K562 (cell line): ENCODE data around the gene SART3. TPM values are rescaled to one million over a fixed set of nuclear protein-coding genes. Genes with fewer than 3 reads are reported as not detected.

ENCODE experiments used
- ATAC-seq: fragments of 200-7000 bp; cut with Tn5 transposase; 3 replicates; pipeline ENCODE4 v1.9.1; 2020; ENCODE audit warnings: moderate library complexity
- BruUV-seq: library from RNA; stranded (reverse); fragments of 400-500 nt; replicated peaks from 2 replicates; lab custom pipeline; 2021; lab: Mats Ljungman, UMichigan
- CTCF ChIA-PET: fragments of 300-600 bp; formaldehyde crosslinking; extraction: SDS; loops from one replicate; lab custom pipeline; 2021; ENCODE audit warnings: low intra/inter-chr PET ratio; lab: Yijun Ruan, JAX
- POLR2A ChIA-PET: fragments of 300-600, 350-650 bp; sonication (Branson Sonifier 250); formaldehyde crosslinking; extraction: SDS; loops from one replicate; lab custom pipeline; 2021; ENCODE audit warnings: antibody characterized with exemption, inconsistent platforms; lab: Yijun Ruan, JAX
- DNase-seq, 4 experiments: peaks; one replicate each; pipeline versions ENCODE4 v3.0.0 to v3.0.0-alpha.2; 2011 to 2018; ENCODE audit warnings: low spot score in 3 of 4, mixed read lengths in 3 of 4; ENCODE audit errors: extremely low read depth in 1 of 4
- FAIRE-seq: peaks from 2 replicates; lab custom pipeline; 2011; peaks lifted over from hg19 to GRCh38; lab: Jason Lieb, UNC
- H2AFZ ChIP-seq: 2 replicates; pipeline ENCODE4 v1.6.0; 2011; ENCODE audit warnings: low read depth, low read length, control low read depth, inconsistent platforms
- H3K27ac ChIP-seq: fragments of 200-600 bp; 3 replicates; pipeline ENCODE4 v1.8.0; 2011; ENCODE audit warnings: low read depth, mild to moderate bottlenecking, control low read depth, inconsistent platforms, low read length, moderate library complexity, mixed read lengths; ENCODE audit errors: extremely low read depth
- H3K27me3 ChIP-seq, 2 experiments: fragments of 300-600 bp in 1 of 2; 2 replicates in 1 of 2; 3 replicates in 1 of 2; pipeline versions ENCODE4 v1.6.0 to v1.8.0; 2011; ENCODE audit warnings: inconsistent platforms in 2 of 2, low read length in 2 of 2, mild to moderate bottlenecking in 1 of 2, mixed read lengths in 1 of 2, moderate library complexity in 1 of 2; ENCODE audit not compliant: control insufficient read depth in 2 of 2, insufficient read depth in 2 of 2
- H3K36me3 ChIP-seq: fragments of 300-600 bp; 3 replicates; pipeline ENCODE4 v1.8.0; 2011; ENCODE audit warnings: mild to moderate bottlenecking, low read length, inconsistent platforms; ENCODE audit not compliant: control insufficient read depth, insufficient read depth
- H3K4me1 ChIP-seq, 2 experiments: fragments of 200-600 bp in 1 of 2; replicated peaks in 1 of 2; 2 replicates in 1 of 2; 3 replicates in 1 of 2; pipeline versions ENCODE4 v1.5.1 to v1.8.0; 2011; ENCODE audit warnings: inconsistent platforms in 2 of 2, low read length in 2 of 2, mild to moderate bottlenecking in 1 of 2, mixed read lengths in 1 of 2, moderate library complexity in 1 of 2; ENCODE audit not compliant: control insufficient read depth in 2 of 2, insufficient read depth in 2 of 2
- H3K4me2 ChIP-seq: 2 replicates; pipeline ENCODE4 v1.6.1; 2011; ENCODE audit warnings: low read length, control low read depth, inconsistent platforms, mixed read lengths; ENCODE audit not compliant: insufficient read depth
- H3K4me3 ChIP-seq: fragments of 200-600 bp; sonication (generic), shearing (Covaris generic); 2 replicates; pipeline ENCODE4 v1.5.1; 2016; ENCODE audit warnings: control low read depth, inconsistent platforms
- H3K79me2 ChIP-seq: fragments of 200-600 bp; 3 replicates; pipeline ENCODE4 v1.8.0; 2011; ENCODE audit warnings: low read length, inconsistent platforms; ENCODE audit not compliant: control insufficient read depth, insufficient read depth
- H3K9ac ChIP-seq, 2 experiments: 2 replicates each; pipeline versions ENCODE4 v1.6.0 to v1.6.1; 2011; ENCODE audit warnings: low read depth in 2 of 2, low read length in 2 of 2, control low read depth in 1 of 2, inconsistent platforms in 1 of 2, mild to moderate bottlenecking in 1 of 2, mixed read lengths in 1 of 2; ENCODE audit not compliant: insufficient read depth in 1 of 2
- H3K9me1 ChIP-seq: one replicate; pipeline ENCODE4 v1.6.0; 2011; ENCODE audit warnings: inconsistent platforms, mild to moderate bottlenecking, low read length, moderate library complexity; ENCODE audit not compliant: control insufficient read depth, insufficient read depth
- H3K9me3 ChIP-seq: replicated peaks from 2 replicates; pipeline ENCODE4 v1.5.1; 2011; ENCODE audit warnings: low read depth, low read length, inconsistent platforms; ENCODE audit not compliant: control insufficient read depth, insufficient read depth
- H4K20me1 ChIP-seq: replicated peaks from 2 replicates; pipeline ENCODE4 v1.6.1; 2011; ENCODE audit warnings: low read length, inconsistent platforms, mixed read lengths; ENCODE audit not compliant: control insufficient read depth, insufficient read depth
- ATF1 ChIP-seq, 2 experiments: fragments of 450-650 bp in 1 of 2; IDR thresholded peaks; 2 replicates each; pipeline ENCODE4 v1.6.1; 2016; ENCODE audit warnings: missing compliant biosample characterization in 1 of 2, missing genetic modification characterization in 1 of 2
- CREB3L1 ChIP-seq: fragments of 450-650 bp; IDR thresholded peaks from 2 replicates; pipeline ENCODE4 v1.6.1; 2014; ENCODE audit warnings: low read depth, mild to moderate bottlenecking, moderate library complexity, borderline replicate concordance
- E4F1 ChIP-seq: fragments of 250-450 bp; sonication (Bioruptor Pico); IDR thresholded peaks from 2 replicates; pipeline ENCODE4 v1.5.0; 2021; ENCODE audit warnings: mild to moderate bottlenecking, borderline replicate concordance
- EP400 ChIP-seq: fragments of 450-650 bp; IDR thresholded peaks from 2 replicates; pipeline ENCODE4 v1.6.1; 2017; ENCODE audit warnings: antibody characterized with exemption, mild to moderate bottlenecking, moderate library complexity
- HDAC1 ChIP-seq, 2 experiments: fragments of 450-650 bp; IDR thresholded peaks; 2 replicates each; pipeline ENCODE4 v1.6.1; 2016 to 2017; ENCODE audit warnings: inconsistent platforms in 1 of 2, mild to moderate bottlenecking in 1 of 2, moderate library complexity in 1 of 2
- HEY1 ChIP-seq: fragments of 250-450 bp; sonication (Bioruptor Pico); IDR thresholded peaks from 2 replicates; pipeline ENCODE4 v1.5.0; 2020; ENCODE audit warnings: mild to moderate bottlenecking, moderate library complexity, borderline replicate concordance
- ZNF197 ChIP-seq: fragments of 200-800 bp; sonication (Bioruptor generic); IDR thresholded peaks from 2 replicates; pipeline ENCODE4 v1.6.1; 2016; ENCODE audit warnings: low read depth, missing genetic modification characterization, missing compliant biosample characterization
- ZNF280A ChIP-seq: fragments of 450-650 bp; IDR thresholded peaks from 2 replicates; pipeline ENCODE4 v1.6.1; 2018; ENCODE audit warnings: mild to moderate bottlenecking, low read depth; ENCODE audit not compliant: partially characterized antibody
- ZNF3 ChIP-seq: fragments of 250-450 bp; sonication (Bioruptor Pico); IDR thresholded peaks from 2 replicates; pipeline ENCODE4 v1.5.0; 2021; ENCODE audit warnings: mild to moderate bottlenecking, moderate library complexity
- WGBS: fragments of 100-300 bp; shearing (Covaris generic); methylation state at CpG from one replicate; pipeline ENCODE4 v1.1.6; 2016; ENCODE audit warnings: low coverage, mixed read lengths; ENCODE audit not compliant: insufficient coverage; ENCODE audit errors: missing lambda C conversion rate; 5-methylcytosine and 5-hydroxymethylcytosine counted together
- in situ Hi-C: fragments of 300-500 bp; cut with MboI; formaldehyde crosslinking; loops from 4 replicates; pipeline ENCODE4 v1.15.0; 2018; ENCODE audit warnings: inconsistent platforms, mixed read lengths
- intact Hi-C: fragments of 100-400 bp; cut with micrococcal nuclease; formaldehyde crosslinking; loops from 2 replicates; pipeline ENCODE4 v1.14.2; 2022
- polyA plus RNA-seq, 8 experiments: library from polyadenylated mRNA; depleted of rRNA in 4 of 8; stranded (reverse) in 5 of 8; unstranded in 3 of 8; fragments of >200 nt; fragmentation: Nextera tagmentation in 2 of 8; fragmentation: Illumina TruSeq in 1 of 8; extraction: Ambion mirVana in 2 of 8; extraction: Trizol in 1 of 8; gene quantifications; 2 replicates each; pipeline versions ENCODE4 v1.2.1 to v1.2.3, GENCODE V29; 2011 to 2014; ENCODE audit warnings: inconsistent platforms in 1 of 8, missing spikeins in 1 of 8
- total RNA-seq, 7 experiments: library from RNA; depleted of rRNA in 6 of 7; stranded (reverse); fragments of >200 nt in 6 of 7; fragmentation: Illumina TruSeq in 2 of 7; extraction: Trizol in 2 of 7; gene quantifications; 2 replicates each; pipeline versions ENCODE4 v1.2.1 to v1.2.3, GENCODE V29; 2011 to 2021; ENCODE audit warnings: low replicate concordance in 1 of 7

The SART3 gene
- total and polyA plus RNA-seq, 9 of the 15 experiments (the other 6 are each of a cell fraction or from before 2014, with no cell fraction given): 8.9 to 167 (median 56.7) TPM

GRCh38 chr12:108477055-108477880, 83.7 kb downstream of the SART3 start:
- peak; percentile 92 for FAIRE-seq
- 20% methylated on average over 11 of the region's 11 CpGs for WGBS
- peak; percentile 97 for ATAC-seq
- no peak for TF ChIP-seq ATF1 (CRISPR knock-in tag; IDR thresholded peaks at IDR 0.05)
- peak; percentile 72 for TF ChIP-seq ATF1 (tag; IDR thresholded peaks at IDR 0.05)
- TF ChIP-seq E4F1 (CRISPR knock-in tag): no peak
- peak; percentile 91; the same call in 1 of the 2 replicates for TF ChIP-seq CREB3L1
- no peak for TF ChIP-seq HEY1 (CRISPR knock-in tag)
- TF ChIP-seq ZNF3: peak; percentile 48; the same call in 1 of the 2 replicates
- TF ChIP-seq HDAC1 (IDR thresholded peaks at IDR 0.05): no peak
- TF ChIP-seq EP400: peak; percentile 91
- TF ChIP-seq ZNF280A: no peak
- 0 out of 2 replicates have a peak, but pooled peaks have one; percentile 38 for TF ChIP-seq ZNF197 (CRISPR knock-in tag)

More at GRCh38 chr12:108477055-108477880, 83.7 kb downstream of the SART3 start:
- H2AFZ ChIP-seq: peak overlapping the region; percentile 97
- H3K27me3 ChIP-seq: 0 out of 5 replicates have a peak, but pooled peaks cover 0 to 2% of the 10 kb centered on the region in 2 experiments
- peaks cover 3 to 30% of the 10 kb centered on the region in 2 experiments; a peak in 4 of 5 replicates for H3K4me1 ChIP-seq
- CTCF ChIA-PET: no interaction called here
- peak overlapping the region in 1 of 2 experiments; percentile 25; a peak in 1 of 4 replicates for H3K9ac ChIP-seq
- no peak overlapping the region for H3K4me3 ChIP-seq
- no peaks in the 10 kb centered on the region for H3K79me2 ChIP-seq
- H3K36me3 ChIP-seq: no peaks in the 10 kb centered on the region
- H3K27ac ChIP-seq: peak overlapping the region; percentile 76
- H3K9me3 ChIP-seq: peaks cover 4% of the 10 kb centered on the region; the same call in 1 of the 2 replicates
- POLR2A ChIA-PET: interaction anchor here (0.6 to 0.7 kb wide), 3 partner anchors 16 to 704 kb away, joined by 3 to 4 read pairs (median 3); no protein-coding TSS in a partner anchor
- in situ Hi-C loops: no loop called here
- H3K4me2 ChIP-seq: peak overlapping the region; percentile 65
- peak; percentile 51 to 90 (median 60) for DNase-seq
- no peaks in the 10 kb centered on the region for H4K20me1 ChIP-seq
- intact Hi-C loops: no loop called here
- TSS peak; percentile 81 for BruUV-seq
- H3K9me1 ChIP-seq: no peaks in the 10 kb centered on the region
